GM19193 (cell line): ENCODE data around the gene PRIMA1.

Experiments used
- POLR2A ChIP-seq: IDR thresholded peaks from 4 replicates; pipeline ENCODE4 v1.6.1; 2011; ENCODE audit not compliant: insufficient read depth, insufficient read length; ENCODE audit errors: extremely low read depth

The PRIMA1 gene

GRCh38 chr14:93702946-93703345, 85.3 kb downstream of the PRIMA1 start:
- TF ChIP-seq POLR2A, result no peak

- no peak for TF ChIP-seq POLR2A
These were observed 86.7 kb downstream of the PRIMA1 start for GRCh38 chr14:93701562-93701961.

- no peak for TF ChIP-seq POLR2A
These were observed 87.4 kb downstream of the PRIMA1 start for GRCh38 chr14:93700928-93701327.

GRCh38 chr14:93693914-93694313, 94.4 kb downstream of the PRIMA1 start:
- TF ChIP-seq POLR2A, result no peak

- TF ChIP-seq POLR2A, result no peak
These were observed 97.1 kb downstream of the PRIMA1 start for GRCh38 chr14:93691042-93691780.

GRCh38 chr14:93690146-93690545, 98.1 kb downstream of the PRIMA1 start:
- no peak for TF ChIP-seq POLR2A

- TF ChIP-seq POLR2A, result no peak
These were observed 99.5 kb downstream of the PRIMA1 start for GRCh38 chr14:93688820-93689219.

- no peak for TF ChIP-seq POLR2A
These were observed 100.0 kb downstream of the PRIMA1 start for GRCh38 chr14:93688239-93688666.

- TF ChIP-seq POLR2A, result no peak
These were observed 102.0 kb downstream of the PRIMA1 start for GRCh38 chr14:93686268-93686667.

GRCh38 chr14:93685121-93685895, 103.0 kb downstream of the PRIMA1 start:
- no peak for TF ChIP-seq POLR2A

- no peak for TF ChIP-seq POLR2A
These were observed 105.1 kb downstream of the PRIMA1 start for GRCh38 chr14:93683226-93683625.

- TF ChIP-seq POLR2A, result no peak
These were observed 105.8 kb downstream of the PRIMA1 start for GRCh38 chr14:93682459-93682858.

- TF ChIP-seq POLR2A, result no peak
These were observed 111.8 kb downstream of the PRIMA1 start for GRCh38 chr14:93676416-93676958.

GRCh38 chr14:93675651-93676050, 112.6 kb downstream of the PRIMA1 start:
- TF ChIP-seq POLR2A, result no peak

GRCh38 chr14:93674343-93674742, 113.9 kb downstream of the PRIMA1 start:
- no peak for TF ChIP-seq POLR2A

- no peak for TF ChIP-seq POLR2A
These were observed 118.7 kb downstream of the PRIMA1 start for GRCh38 chr14:93669632-93670031.
